Putamen (tissue), 1 donor: ENCODE results near the gene ATF1.
"Not testable (repeated sequence)": the region's sequence is repeated elsewhere in the genome, so short reads cannot be mapped to it uniquely, and the experiment has no call there.

ENCODE experiments used
- DNase-seq: peaks from one replicate; pipeline ENCODE4 v3.0.0-alpha.2; 2016; ENCODE audit warnings: low spot score

Gene ATF1

DNA sequence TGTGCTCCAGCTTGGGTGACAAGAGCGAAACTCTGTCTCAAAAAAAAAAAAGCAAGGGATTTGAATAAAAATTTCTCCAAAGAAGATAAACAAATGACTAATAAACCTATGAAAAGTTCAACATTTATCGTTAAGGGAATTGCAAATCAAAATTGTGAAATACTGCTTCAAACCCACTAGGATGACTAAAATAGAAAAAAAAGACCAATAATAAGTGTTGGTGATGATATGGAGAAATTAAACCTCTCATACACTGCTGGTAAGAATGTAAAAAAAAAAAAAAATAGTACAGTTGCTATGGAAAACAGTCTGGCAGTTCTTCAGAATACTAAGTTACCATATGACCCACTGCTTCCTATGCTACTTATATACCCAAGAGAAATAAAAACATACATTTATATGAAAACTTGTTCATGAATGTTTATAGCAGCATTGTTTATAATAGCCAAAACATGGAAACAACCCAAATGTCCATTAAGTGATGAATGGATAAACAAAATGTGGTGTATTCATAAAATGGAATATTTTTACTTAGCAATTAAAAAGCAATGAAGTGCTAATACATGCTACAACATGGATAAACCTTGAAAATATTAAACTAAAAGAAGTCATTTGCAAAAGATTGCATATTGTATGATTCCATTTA lies 39.5 kb downstream of the ATF1 start:
- DNase-seq: no peak

DNA sequence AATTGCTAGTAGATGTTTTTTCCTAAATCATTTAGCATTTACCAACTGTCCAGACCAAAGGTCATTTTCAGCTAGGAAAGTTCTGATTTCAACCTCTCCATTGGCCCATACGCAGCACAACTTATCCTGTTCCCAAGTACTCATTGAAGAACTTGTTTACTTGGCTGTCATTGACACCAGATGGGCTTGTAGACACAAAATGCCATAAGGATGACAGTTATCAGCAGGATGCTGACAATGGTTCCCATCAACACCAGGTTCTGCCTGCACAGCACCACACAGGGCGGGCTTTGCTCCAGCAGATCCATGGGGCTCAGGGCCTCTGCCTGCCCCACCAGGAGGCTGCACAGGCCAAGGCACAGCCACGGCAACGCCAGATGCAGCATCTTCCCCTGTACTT lies 42.3 kb downstream of the ATF1 start:
- DNase-seq: no peak

DNA sequence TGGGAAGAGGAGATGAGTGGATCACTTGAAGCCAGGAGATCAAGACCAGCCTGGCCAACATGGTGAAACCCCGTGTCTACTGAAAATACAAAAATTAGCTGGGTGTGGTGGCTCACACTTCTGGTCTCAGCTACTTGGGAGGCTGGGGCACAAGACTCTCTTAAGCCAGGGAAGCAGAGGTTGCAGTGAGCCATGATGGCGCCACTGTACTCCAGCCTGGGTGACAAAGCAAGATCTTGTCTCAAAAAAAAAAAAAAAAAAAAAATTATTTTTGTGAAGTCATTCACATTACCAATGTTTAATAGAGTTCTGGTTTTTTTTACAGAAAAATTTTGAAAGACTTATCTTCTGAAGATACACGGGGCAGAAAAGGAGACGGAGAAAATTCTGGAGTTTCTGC lies 45.2 kb downstream of the ATF1 start:
- not testable (repeated sequence) for DNase-seq

DNA sequence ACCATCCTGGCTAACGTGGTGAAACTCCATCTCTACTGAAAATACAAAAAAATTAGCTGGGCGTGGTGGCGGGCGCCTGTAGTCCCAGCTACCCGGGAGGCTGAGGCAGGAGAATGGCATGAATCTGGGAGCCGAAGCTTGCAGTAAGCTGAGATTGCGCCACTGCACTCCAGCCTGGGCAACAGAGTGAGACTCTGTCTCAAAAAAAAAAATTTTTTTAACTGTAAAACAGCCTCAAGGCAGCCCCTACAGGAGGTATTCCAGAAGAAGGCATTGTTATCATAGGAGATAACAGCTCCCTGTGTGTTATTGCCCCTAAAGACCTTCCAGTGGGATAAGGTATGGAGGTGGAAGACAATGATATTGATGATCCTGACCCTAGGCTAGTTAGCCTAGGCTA lies 51.0 kb downstream of the ATF1 start:
- DNase-seq: not testable (repeated sequence)

DNA sequence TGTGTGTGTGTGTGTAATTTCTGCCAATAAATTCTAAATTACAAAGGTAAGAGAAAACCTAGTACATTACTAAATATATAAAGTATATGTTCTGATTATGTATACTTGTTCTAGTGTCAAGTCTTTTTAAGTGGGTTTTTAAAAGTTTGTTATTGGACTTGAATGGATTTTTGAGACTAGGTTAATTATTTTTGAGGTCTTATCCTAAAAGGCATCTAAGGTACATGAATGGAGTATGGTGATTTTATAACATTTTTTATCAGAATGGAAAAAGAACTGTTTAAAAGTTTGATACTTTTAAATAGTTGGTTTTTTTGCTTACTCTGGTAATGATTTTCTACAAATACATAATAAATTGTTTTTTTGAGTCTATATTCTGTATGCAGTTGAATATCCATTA lies 56.3 kb downstream of the ATF1 start:
- no peak for DNase-seq

DNA sequence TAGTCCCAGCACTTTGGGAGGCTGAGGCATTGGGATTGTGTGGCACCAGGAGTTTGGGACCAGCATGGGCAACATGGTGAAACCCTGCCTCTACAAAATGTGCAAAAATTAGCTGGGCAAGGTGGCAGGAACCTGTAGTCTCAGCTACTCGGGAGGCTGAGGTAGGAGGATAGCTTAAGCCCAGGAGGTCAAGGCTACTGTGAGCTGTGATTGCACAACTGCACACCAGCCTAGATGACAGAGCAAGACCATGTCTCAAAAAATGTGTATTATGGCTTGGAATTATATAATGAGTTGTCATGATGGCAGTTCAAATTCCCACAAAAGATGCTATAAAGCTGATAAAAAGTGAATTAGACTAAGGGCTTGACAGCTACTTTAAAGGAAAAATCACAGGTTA lies 58.2 kb downstream of the ATF1 start:
- no peak for DNase-seq

DNA sequence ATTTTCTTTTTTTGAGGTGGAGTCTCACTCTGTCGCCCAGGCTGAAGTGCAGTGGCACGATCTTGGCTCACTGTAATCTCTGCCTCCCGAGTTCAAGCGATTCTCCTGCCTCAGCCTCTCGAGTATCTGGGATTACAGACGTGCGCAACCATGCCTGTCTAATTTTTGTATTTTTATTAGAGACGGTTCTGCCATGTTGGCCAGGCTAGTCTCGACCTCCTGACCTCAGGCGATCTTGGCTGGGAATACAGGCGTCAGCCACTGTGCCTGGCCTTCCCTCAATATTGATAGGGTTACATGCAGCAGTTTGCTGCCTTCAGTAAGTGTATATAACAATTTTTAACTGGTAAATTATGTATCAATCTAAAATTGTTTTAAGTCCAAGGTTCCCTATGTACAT lies 59.8 kb downstream of the ATF1 start:
- not testable (repeated sequence) for DNase-seq

DNA sequence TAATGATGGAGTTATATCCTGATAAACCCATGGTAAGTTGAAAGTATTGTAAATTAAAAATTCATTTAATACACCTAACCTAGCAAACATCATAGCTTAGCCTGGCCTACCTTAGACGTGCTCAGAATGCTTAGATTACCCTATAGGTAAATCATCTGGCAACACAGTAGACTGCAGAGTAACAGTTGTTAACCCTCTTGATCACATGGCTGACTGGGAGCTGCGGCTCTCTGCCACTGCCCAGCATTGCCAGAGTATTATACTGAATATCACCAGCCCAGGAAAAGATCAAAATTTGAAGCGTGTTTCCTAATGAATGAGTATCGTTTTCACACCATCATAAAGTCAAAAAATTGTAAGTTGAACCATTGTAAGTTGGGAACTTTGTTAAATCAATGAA lies 61.0 kb downstream of the ATF1 start:
- DNase-seq: no peak

DNA sequence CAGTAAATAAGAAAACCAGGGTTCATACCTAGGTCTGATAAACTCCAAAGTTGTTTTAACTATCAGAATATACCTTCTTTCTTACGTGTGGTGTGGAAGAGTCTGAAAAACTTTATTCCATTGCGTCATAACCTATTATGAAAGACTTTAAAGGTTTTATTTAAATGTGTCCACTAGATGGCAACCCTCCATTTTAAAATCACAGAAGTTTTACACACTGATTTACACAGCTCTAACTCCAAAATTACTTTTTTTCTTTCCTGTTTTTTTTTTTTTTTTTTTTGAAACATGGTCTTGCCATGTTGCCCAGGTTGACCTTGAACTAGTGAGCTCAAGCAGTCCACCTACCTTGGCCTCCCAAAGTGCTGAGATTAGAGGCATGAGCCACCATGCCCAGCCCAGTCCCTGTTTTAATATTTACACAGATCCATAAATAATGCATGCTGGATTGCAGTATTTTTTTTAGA lies 61.5 kb downstream of the ATF1 start:
- peak; percentile 42 for DNase-seq

DNA sequence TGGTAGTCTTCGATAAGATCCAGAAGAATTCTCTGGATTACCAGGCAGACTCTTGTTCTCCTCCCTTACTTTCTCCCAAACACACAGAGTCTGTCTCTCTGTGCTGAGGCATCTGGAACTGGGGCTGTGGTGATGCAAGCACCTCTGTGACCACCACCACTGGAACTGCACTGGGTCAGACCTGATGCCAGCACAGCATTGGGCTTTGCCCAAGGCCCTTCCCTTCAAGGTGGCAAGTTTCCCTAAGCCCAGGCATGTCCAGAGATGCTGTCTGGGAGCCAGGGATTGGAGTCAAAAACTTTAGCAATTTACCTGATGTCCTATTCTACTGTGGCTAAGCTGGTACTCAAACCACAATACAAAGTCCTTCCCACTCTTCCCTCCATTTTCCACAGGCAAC lies 64.2 kb downstream of the ATF1 start:
- DNase-seq: no peak

DNA sequence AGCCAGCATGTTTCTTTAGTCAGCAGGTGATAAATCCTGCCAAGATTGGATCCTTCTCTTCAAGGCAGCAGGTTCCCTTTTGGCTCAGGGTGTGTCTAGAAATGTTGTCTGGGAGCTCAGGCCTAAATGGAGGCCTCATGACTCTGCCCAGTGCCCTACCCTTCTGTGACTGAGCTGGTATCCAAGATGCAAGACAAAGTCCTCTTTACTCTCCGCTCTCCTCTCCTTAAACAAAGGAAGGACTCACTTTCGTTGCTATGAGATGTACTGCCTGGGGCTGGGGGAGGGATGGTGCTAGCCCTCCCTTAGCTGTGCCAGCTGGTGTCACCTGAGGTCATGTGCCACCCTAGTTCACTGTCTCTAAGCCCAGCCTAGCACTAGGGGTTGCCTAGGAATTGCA lies 65.0 kb downstream of the ATF1 start:
- DNase-seq: no peak

DNA sequence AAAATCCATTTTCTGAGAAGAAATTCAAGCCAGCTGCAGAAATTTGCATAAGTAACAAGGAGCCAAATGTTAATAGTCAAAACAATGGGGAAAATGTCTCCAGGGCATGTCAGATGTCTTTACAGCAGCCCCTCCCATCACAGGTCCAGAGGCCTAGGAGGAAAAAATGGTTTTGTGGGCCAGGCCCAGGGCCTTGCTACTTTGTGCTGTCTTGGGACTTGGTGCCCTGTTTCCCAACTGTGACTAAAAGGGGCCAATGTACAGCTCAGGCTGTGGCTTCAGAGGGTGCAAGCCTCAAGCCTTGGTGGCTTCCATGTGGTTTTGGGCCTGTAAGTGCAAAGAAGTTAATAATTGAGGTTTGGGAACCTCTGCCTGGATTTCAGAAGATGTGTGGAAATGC lies 69.9 kb downstream of the ATF1 start:
- DNase-seq: not testable (repeated sequence)

DNA sequence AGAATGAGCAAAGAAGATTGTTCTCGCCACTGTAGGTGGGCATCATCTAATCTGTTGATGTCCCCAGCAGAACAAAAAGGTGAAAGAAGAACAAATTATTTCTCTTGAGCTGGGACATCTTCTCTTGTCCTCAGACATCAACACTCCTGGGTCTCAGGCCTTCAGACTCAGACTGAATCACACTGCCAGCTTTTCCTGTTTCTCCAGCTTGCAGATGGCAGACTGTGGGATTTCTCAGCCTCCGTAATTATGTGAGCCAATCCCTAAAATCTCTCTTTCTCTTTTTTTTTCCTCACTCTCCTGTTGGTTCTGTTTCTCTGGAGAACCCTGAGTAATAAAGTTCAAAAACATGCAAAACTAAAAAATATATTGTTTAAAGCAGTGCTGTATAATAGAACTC lies 75.1 kb downstream of the ATF1 start:
- DNase-seq: no peak

DNA sequence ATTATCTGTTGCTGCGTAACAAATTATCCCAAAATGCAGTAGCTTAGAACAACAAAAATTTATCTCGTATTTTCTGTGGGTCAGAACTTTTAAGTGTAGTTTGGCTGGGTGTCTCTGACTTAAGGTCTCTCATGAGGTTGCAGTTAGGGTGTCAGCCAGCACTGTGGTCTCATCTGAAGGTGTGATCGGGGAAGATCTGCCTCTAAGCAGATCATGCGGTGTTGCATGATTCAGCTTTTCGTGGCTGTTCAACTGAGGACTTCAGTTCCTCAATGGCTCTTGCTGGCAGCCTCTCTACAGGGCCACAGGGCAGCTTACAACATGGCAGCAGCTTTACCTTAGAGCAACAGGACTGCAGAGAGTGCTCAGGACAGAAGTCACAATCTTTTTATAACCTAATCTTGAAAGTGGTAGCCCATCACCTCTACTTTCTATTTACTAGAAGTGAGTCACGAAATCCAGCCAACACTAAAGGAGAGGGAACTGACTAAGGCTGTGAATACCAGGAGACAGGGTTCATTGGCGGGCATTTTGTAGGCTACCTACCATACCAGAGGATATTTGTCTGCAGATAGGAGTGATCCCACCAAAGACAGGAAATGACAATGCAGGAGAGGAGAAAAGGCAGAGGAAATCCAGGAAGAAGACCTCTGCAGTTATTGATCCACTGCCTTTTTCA lies 77.0 kb downstream of the ATF1 start:
- DNase-seq: no peak

DNA sequence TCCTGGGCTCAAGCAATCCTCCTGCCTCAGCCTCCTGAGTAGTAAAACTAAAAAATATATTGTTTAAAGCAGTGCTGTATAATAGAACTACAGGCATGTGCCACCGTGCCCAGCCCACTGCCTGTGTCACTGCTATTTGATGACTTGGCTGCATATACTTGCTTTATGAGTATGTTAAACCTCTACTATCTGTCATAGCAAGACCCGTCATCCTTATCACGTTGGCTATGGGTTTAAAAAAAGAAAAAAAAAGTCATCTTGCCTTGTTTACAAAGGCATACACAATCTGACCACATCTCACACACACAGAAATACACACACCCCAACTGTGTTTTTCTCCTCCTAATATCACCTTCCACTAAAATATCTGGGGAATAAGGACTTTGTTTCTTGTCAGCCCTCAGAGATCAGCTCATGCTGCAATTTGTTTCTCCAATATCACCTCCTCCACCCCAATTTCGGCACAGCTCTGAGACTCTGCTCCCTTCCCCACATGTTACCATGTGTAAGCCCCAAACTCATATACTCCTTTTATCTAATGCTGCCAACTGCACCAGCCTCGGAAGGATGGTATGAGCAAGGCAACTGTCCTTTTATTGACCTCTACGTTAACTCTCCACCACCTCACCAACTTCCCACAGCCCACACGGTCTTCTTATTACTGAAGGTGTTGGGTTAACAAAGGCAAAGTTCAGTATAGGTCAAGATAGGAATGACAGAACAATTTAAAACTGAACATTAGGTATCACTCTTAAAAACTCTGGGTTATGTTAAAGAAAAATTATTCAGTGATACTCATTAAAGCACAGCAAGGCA lies 78.0 kb downstream of the ATF1 start:
- DNase-seq: no peak

DNA sequence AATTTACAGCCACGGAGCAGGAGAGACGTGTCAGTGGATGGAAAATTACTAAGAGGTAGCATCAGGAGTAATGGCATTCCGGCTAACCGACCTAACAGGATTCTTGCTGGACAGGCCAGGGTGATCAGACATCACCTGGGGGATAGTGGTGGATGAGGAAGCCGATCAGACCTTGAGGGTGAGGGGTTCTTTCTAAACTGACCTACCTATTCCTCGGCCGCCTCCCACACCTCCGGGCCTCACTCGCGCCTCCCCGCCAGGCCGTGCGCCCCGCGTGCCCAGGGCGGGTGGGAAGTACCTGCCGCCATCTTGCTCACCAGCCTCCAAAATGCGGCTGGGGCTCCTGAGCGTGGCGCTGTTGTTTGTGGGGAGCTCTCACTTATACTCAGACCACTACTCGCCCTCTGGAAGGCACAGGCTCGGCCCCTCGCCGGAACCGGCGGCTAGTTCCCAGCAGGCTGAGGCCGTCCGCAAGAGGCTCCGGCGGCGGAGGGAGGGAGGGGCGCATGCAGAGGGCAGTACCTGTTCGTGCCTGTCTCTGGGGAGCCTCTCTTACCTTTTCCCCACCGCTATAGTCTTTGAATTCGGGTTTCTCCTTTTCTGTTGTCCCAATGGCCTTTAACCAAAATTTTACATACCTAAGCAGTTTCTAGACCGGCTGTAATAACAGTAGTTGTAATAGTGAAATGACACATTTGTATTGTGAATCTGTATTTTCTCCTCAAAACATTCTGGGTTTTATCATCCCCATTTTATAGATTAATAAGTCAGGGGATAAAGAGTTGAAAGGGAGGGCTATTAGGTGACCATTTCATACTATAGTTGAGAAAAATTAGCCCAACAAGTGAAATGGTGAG lies 79.0 kb downstream of the ATF1 start, which contains the start of gene TMPRSS12:
Gene TMPRSS12, plus strand, starts transcription at position 290 of the 857 bp plus-strand sequence. Its CDS starts 39 bp downstream, at position 329.
- DNase-seq: no peak

DNA sequence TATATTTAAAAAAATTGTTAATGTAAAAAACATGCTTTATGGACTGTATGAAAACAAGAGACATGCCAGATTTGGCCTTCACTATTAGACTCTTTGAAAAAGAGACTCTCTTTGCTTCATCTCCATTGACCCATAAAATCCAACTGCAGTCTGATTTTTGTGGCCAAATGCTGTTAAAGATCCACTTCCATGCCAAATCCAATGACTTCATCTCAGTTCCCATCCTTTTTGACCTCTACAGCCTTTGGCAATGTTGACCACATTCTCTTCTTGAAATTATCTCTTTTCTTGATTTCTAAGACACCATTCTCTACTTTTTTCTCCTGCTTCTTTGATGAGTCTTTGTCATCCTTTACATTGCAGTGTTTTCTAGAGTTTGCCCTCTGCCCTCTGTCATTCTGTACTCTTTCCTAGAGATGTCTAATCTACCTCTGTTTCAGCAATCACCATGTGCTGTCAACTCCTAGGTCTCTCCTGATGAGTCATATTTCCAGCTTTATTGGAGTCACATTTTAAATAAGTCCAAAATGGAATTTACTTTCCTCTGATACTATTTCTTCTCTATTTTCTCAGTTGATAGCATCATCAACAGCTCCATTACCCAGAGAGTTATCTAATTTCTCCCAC lies 81.2 kb downstream of the ATF1 start:
- no peak for DNase-seq

DNA sequence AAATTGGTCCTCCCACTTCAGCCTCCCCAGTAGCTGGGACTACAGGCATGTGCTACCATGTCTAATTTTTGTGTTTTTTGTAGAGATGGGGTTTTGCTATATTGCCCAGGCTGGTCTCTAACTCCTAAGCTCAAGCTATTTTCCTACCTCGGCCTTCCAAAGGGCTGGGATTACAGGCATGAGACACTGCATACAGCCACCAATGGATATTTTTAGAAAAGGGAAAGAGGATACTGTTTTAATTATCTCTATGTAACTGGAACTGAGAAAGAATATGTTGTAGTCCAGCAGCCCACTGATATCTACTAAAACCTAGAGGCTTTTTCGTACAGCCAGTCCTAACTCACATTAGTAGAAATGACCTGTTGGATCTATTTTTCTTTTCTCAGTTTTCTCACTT lies 85.1 kb downstream of the ATF1 start:
- DNase-seq: no peak

DNA sequence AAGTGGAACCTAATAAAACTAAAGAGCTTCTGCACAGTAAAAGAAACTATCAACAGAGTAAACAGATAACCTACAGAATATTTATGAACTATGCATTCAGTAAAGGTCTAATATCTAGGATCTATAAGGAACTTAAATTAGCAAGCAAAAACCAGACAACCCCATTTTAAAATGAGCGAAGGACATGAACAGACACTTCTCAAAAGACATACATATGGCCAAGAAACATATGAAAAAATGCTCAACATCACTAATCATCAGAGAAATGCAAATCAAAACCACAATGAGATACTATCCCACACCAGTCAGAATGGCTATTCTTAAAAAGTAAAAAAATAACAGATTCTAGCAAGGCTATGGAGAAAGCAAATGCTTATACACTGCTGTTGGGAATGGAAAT lies 91.3 kb downstream of the ATF1 start:
- not testable (repeated sequence) for DNase-seq

DNA sequence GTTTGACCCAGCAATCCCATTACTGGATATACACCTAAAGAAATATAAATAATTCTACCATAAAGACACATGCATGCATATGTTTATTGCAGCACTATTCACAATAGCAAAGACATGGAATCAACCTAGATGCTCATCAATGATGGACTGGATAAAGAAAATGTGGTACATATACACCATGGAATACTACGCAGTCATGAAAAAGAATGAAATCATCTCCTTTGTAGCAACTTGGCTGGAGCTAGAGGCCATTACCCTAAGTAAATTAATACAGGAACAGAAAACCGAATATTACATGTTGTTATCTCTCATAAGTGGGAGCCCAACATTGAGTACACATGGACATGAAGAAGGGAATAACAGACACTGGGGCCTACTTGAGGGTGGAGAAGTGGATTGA lies 91.8 kb downstream of the ATF1 start:
- not testable (repeated sequence) for DNase-seq

DNA sequence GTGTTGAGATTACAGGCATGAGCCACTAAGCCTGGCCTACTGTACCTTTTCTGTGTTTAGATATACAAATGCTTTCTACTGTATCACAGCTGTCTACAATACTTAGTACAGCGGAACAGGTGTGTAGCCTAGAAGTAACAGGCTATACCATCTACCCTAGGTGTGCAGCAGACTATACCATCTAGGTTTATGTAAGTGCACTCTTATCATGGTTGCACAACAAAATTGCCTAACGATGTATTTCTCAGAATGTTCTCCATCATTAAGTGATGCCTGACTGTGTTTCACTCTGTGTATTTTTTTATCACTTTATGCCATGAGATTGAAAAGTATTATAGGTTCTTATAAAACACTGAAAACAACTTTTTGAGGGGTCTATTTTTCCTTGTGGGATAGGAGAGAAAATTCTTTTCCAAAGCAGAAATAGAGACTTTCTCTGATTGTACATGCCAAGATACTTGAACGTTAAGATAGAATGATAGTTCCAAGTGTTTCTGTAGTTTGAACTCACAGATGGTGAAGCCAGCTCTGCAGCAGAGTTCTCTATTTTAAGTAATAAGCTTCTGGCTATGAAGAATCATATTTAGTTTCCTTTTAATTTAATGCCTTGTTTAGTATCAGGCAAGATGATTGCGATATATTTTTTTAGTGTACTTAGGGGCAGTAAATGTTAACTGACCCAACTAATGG lies 95.9 kb downstream of the ATF1 start:
- no peak for DNase-seq
